OCI-LY7 (cell line): ENCODE data around the gene DEPDC1. TPM values are rescaled to one million over a fixed set of nuclear protein-coding genes. Genes with fewer than 3 reads are reported as not detected.

Source experiments
- BruUV-seq: library from RNA; stranded (reverse); fragments of 400-500 nt; replicated peaks from 2 replicates; lab custom pipeline; 2021; lab: Mats Ljungman, UMichigan
- CTCF ChIA-PET: fragments of 300-600 bp; sonication (Branson Sonifier 250); formaldehyde crosslinking; loops from one replicate; lab custom pipeline; 2022; ENCODE audit warnings: antibody characterized with exemption; ENCODE audit not compliant: unreplicated experiment; lab: Charles Lee
- POLR2A ChIA-PET: fragments of 300-600 bp; sonication (Branson Sonifier 250); formaldehyde crosslinking; loops from one replicate; lab custom pipeline; 2022; ENCODE audit warnings: antibody characterized with exemption; lab: Charles Lee
- DNase-seq: peaks from one replicate; pipeline ENCODE4 v3.0.0-alpha.2; 2015; ENCODE audit warnings: low spot score
- H2AFZ ChIP-seq: fragments of 200-600 bp; sonication (generic), shearing (Covaris generic); 2 replicates; pipeline ENCODE4 v1.6.1; 2014; ENCODE audit warnings: mild to moderate bottlenecking, antibody characterized with exemption, low read length, moderate library complexity
- H3K27ac ChIP-seq: fragments of 200-600 bp; sonication (generic); 2 replicates; pipeline ENCODE4 v1.5.1; 2014; ENCODE audit warnings: mixed run types, low read depth, mild to moderate bottlenecking, moderate library complexity, low read length, inconsistent platforms; ENCODE audit not compliant: poor library complexity, severe bottlenecking
- H3K36me3 ChIP-seq: fragments of 200-600 bp; sonication (generic); 2 replicates; pipeline ENCODE4 v1.6.1; 2014; ENCODE audit warnings: mild to moderate bottlenecking, antibody characterized with exemption, low read length, moderate library complexity, mixed read lengths; ENCODE audit not compliant: insufficient read depth
- H3K4me1 ChIP-seq: fragments of 200-600 bp; sonication (generic); 2 replicates; pipeline ENCODE4 v1.5.1; 2014; ENCODE audit warnings: mild to moderate bottlenecking, low read length; ENCODE audit not compliant: insufficient read depth, poor library complexity, severe bottlenecking
- H3K4me2 ChIP-seq: fragments of 200-600 bp; sonication (generic); 2 replicates; pipeline ENCODE4 v1.6.1; 2014; ENCODE audit warnings: mild to moderate bottlenecking, low read length
- H3K4me3 ChIP-seq: fragments of 200-600 bp; sonication (generic); 2 replicates; pipeline ENCODE4 v1.5.1; 2014; ENCODE audit warnings: mild to moderate bottlenecking, low read depth, low read length; ENCODE audit not compliant: poor library complexity, severe bottlenecking
- H3K79me2 ChIP-seq: fragments of 200-600 bp; sonication (generic); 2 replicates; pipeline ENCODE4 v1.6.1; 2016; ENCODE audit warnings: low read depth, mild to moderate bottlenecking, low read length, moderate library complexity, mixed read lengths; ENCODE audit not compliant: insufficient read depth
- H3K9me2 ChIP-seq: fragments of 200-600 bp; sonication (generic); 2 replicates; pipeline ENCODE4 v1.6.1; 2016; ENCODE audit warnings: mild to moderate bottlenecking, low read length, mixed read lengths; ENCODE audit not compliant: insufficient read depth
- H3K9me3 ChIP-seq: fragments of 200-600 bp; sonication (generic); 2 replicates; pipeline ENCODE4 v1.6.1; 2014; ENCODE audit warnings: mild to moderate bottlenecking, mixed run types, low read length, mixed read lengths
- H4K20me1 ChIP-seq: fragments of 200-600 bp; sonication (generic); 2 replicates; pipeline ENCODE4 v1.6.1; 2014; ENCODE audit warnings: mild to moderate bottlenecking, antibody characterized with exemption, low read length, moderate library complexity, mixed read lengths; ENCODE audit not compliant: insufficient read depth
- CTCF ChIP-seq: fragments of 200-600 bp; sonication (generic); conservative IDR thresholded peaks from 2 replicates; pipeline ENCODE4 v1.5.1; 2014; ENCODE audit warnings: mild to moderate bottlenecking, antibody characterized with exemption, low read length, moderate library complexity, mixed read lengths
- EZH2phosphoT487 ChIP-seq: fragments of 200-600 bp; sonication (generic); IDR thresholded peaks from 2 replicates; pipeline ENCODE4 v1.6.1; 2018; ENCODE audit warnings: low read depth, borderline replicate concordance, mild to moderate bottlenecking, mixed run types, antibody characterized with exemption, low read length, moderate library complexity, mixed read lengths
- intact Hi-C: fragments of 100-400 bp; cut with micrococcal nuclease; formaldehyde crosslinking; loops from one replicate; pipeline ENCODE4 v1.10.0; 2022; ENCODE audit not compliant: unreplicated experiment
- total RNA-seq, 2 experiments: library from RNA; depleted of rRNA in 1 of 2; stranded (reverse); fragments of >200 nt in 1 of 2; shearing (Covaris generic) in 1 of 2; gene quantifications; 2 replicates each; pipeline ENCODE4 v1.2.3, GENCODE V29; 2014 to 2022

Gene DEPDC1
- total RNA-seq, 2 experiments from 2014 or later: 20.6 to 45.7 TPM

GRCh38 chr1:68511254-68511653 lies 14.4 kb upstream of the DEPDC1 start:
- BruUV-seq: no TSS peak
- no peaks in the 10 kb centered on the region for H3K9me2 ChIP-seq
- no peak overlapping the region for H3K4me2 ChIP-seq
- intact Hi-C loops: no loop called here
- no peaks in the 10 kb centered on the region for H3K4me1 ChIP-seq
- no peak overlapping the region for H3K4me3 ChIP-seq
- DNase-seq: no peak
- POLR2A ChIA-PET: no interaction called here
- H3K27ac ChIP-seq: no peak overlapping the region
- CTCF ChIA-PET: no interaction called here
- no peaks in the 10 kb centered on the region for H3K79me2 ChIP-seq
- TF ChIP-seq EZH2phosphoT487 (no peak), CTCF (no peak)
- H4K20me1 ChIP-seq: no peaks in the 10 kb centered on the region
- no peak overlapping the region for H2AFZ ChIP-seq
- H3K9me3 ChIP-seq: 0 out of 2 replicates have a peak, but pooled peaks cover 4% of the 10 kb centered on the region
- no peaks in the 10 kb centered on the region for H3K36me3 ChIP-seq

GRCh38 chr1:68506386-68506785 lies 9.5 kb upstream of the DEPDC1 start:
- Histone ChIP-seq H3K36me3 (no peaks in the 10 kb centered on the region), H4K20me1 (no peaks in the 10 kb centered on the region), H3K4me3 (no peak overlapping the region), H3K4me2 (no peak overlapping the region), H2AFZ (no peak overlapping the region), H3K9me3 (peaks cover 4% of the 10 kb centered on the region; the same call in 1 of the 2 replicates), H3K27ac (no peak overlapping the region), H3K9me2 (no peaks in the 10 kb centered on the region), H3K4me1 (no peaks in the 10 kb centered on the region), H3K79me2 (no peaks in the 10 kb centered on the region)
- ChIA-PET POLR2A (interaction anchor here (1.6 kb wide), 1 partner anchor 21 kb away, joined by 4 read pairs; no protein-coding TSS in a partner anchor), CTCF (no interaction called here)
- TF ChIP-seq EZH2phosphoT487 (no peak), CTCF (no peak)
- intact Hi-C loops: no loop called here
- no peak for DNase-seq
- BruUV-seq: no TSS peak

- Histone ChIP-seq H3K27ac (no peak overlapping the region), H3K4me2 (no peak overlapping the region), H3K79me2 (no peaks in the 10 kb centered on the region), H3K4me1 (no peaks in the 10 kb centered on the region), H3K36me3 (no peaks in the 10 kb centered on the region), H3K4me3 (no peak overlapping the region), H3K9me3 (no peaks in the 10 kb centered on the region; the same call in 1 of the 2 replicates), H3K9me2 (no peaks in the 10 kb centered on the region), H2AFZ (no peak overlapping the region), H4K20me1 (no peaks in the 10 kb centered on the region)
- intact Hi-C loops: no loop called here
- POLR2A ChIA-PET: no interaction called here
- no TSS peak for BruUV-seq
- no peak for TF ChIP-seq CTCF
- no peak for TF ChIP-seq EZH2phosphoT487
- DNase-seq: no peak
- CTCF ChIA-PET: no interaction called here
These were observed 6.2 kb upstream of the DEPDC1 start for GRCh38 chr1:68503085-68503484.
